NCI-H226 (cell line): ENCODE results near the gene RBM38.
A peak's percentile ranks its signal among the peaks of the same experiment; 100 is the strongest.
"Not testable (repeated sequence)": the region's sequence is repeated elsewhere in the genome, so short reads cannot be mapped to it uniquely, and the experiment has no call there.

Experiments
- DNase-seq: peaks from one replicate; pipeline ENCODE4 v3.0.0-alpha.2; 2015

Gene RBM38

GRCh38 chr20:57390604-57391438 is at the start of gene RBM38:
Gene RBM38, plus strand, starts transcription at chr20:57391396. Its CDS starts 186 bp downstream, at chr20:57391582.
- peak; percentile 24 for DNase-seq

GRCh38 chr20:57341663-57342062 is 49.5 kb upstream of the RBM38 start:
- DNase-seq, result no peak

GRCh38 chr20:57342829-57343228 is 48.4 kb upstream of the RBM38 start:
- peak; percentile 25 for DNase-seq

- peak; percentile 62 for DNase-seq
These were observed 44.7 kb upstream of the RBM38 start for GRCh38 chr20:57346477-57346876.

GRCh38 chr20:57347393-57347792 is 43.8 kb upstream of the RBM38 start:
- no peak for DNase-seq

GRCh38 chr20:57348200-57348921 is 42.8 kb upstream of the RBM38 start:
- DNase-seq, result not testable (repeated sequence)

- not testable (repeated sequence) for DNase-seq
These were observed 42.1 kb upstream of the RBM38 start for GRCh38 chr20:57348922-57349574.

- DNase-seq, result no peak
These were observed 41.0 kb upstream of the RBM38 start for GRCh38 chr20:57350081-57350710.

GRCh38 chr20:57350726-57351041 is 40.5 kb upstream of the RBM38 start:
- DNase-seq, result not testable (repeated sequence)

- DNase-seq, result peak; percentile 87
These were observed 40.0 kb upstream of the RBM38 start, which contains the start of gene RAE1 for GRCh38 chr20:57351042-57351783. Gene RAE1, plus strand, starts transcription at chr20:57351255. Its CDS starts 2,784 bp downstream, at chr20:57354039.

GRCh38 chr20:57352305-57352704 is 38.9 kb upstream of the RBM38 start:
- no peak for DNase-seq

- DNase-seq, result no peak
These were observed 37.8 kb upstream of the RBM38 start for GRCh38 chr20:57353351-57353750.

GRCh38 chr20:57361517-57361916 is 29.7 kb upstream of the RBM38 start:
- peak; percentile 77 for DNase-seq

GRCh38 chr20:57364451-57364850 is 26.7 kb upstream of the RBM38 start:
- DNase-seq, result no peak

- DNase-seq, result no peak
These were observed 21.6 kb upstream of the RBM38 start for GRCh38 chr20:57369596-57369995.

GRCh38 chr20:57370316-57370715 is 20.9 kb upstream of the RBM38 start:
- no peak for DNase-seq

- no peak for DNase-seq
These were observed 19.8 kb upstream of the RBM38 start for GRCh38 chr20:57371363-57371762.

- no peak for DNase-seq
These were observed 19.0 kb upstream of the RBM38 start for GRCh38 chr20:57372157-57372556.

- no peak for DNase-seq
These were observed 18.4 kb upstream of the RBM38 start for GRCh38 chr20:57372581-57373350.

- DNase-seq, result no peak
These were observed 16.8 kb upstream of the RBM38 start for GRCh38 chr20:57374343-57374930.
